ENCODE measurements around the gene UBL4B.

- no peak for TF ChIP-seq POLR2A (IDR thresholded peaks at IDR 0.05)
- TF ChIP-seq, protein P1, sequence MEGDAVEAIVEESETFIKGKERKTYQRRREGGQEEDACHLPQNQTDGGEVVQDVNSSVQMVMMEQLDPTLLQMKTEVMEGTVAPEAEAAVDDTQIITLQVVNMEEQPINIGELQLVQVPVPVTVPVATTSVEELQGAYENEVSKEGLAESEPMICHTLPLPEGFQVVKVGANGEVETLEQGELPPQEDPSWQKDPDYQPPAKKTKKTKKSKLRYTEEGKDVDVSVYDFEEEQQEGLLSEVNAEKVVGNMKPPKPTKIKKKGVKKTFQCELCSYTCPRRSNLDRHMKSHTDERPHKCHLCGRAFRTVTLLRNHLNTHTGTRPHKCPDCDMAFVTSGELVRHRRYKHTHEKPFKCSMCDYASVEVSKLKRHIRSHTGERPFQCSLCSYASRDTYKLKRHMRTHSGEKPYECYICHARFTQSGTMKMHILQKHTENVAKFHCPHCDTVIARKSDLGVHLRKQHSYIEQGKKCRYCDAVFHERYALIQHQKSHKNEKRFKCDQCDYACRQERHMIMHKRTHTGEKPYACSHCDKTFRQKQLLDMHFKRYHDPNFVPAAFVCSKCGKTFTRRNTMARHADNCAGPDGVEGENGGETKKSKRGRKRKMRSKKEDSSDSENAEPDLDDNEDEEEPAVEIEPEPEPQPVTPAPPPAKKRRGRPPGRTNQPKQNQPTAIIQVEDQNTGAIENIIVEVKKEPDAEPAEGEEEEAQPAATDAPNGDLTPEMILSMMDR (IDR thresholded peaks at IDR 0.05) = no peak
Observed at GRCh38 chr1:110135246-110135645, 23.0 kb downstream of the UBL4B start.

Measured in heart left ventricle (tissue), 13 donors.